Stimulated activated CD4-positive, alpha-beta T cell treated with anti-CD3 and anti-CD28 coated beads, Interleukin-1b, Interleukin-23, amount 100 ng/mL, for 4 hours (primary cell): Measurements from ENCODE around the gene NBAS.

Experiments
- DNase-seq, 2 donors: peaks; one replicate each; pipeline ENCODE4 v3.0.0-alpha.2; 2020; ENCODE audit warnings: low read depth in 2 of 2

The NBAS gene

DNA sequence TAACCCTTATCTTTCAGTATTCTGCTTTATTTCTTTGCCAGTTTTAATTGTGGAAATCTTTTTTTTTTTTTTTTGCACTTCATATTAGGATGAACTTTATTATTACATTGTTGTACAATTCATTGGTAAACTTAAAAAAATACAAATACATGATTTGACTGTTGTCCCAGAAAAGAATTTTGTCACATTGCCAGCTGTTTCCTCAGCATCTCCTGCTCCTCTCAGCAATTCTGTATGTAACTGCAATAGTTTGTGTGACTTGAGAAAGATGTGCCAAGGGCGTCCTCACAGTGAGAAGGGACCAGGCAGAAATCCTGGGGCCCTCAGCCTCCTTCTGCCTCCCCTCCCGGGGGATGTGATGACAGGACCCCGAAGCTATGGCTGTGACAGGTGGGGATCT lies 254.4 kb downstream of the NBAS start:
- DNase-seq, result no peak

DNA sequence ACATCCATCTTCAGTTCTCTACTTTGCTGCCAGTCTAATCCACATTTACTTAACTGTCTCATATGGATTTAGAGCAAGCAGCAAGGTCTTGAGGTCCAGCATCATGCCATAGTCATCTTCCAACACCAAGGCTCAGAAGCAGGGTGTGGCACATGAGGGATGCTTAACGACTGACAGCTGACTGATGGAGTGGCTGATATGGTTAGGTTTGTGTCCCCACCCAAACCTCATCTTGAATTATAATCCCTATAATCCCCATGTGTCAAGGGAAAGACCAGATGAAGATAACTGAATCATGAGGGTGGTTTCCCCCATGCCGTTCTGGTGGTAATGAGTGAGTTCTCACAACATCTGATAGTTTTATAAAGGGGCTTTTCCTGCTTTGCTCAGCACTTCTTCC lies 257.3 kb downstream of the NBAS start:
- DNase-seq, result no peak

DNA sequence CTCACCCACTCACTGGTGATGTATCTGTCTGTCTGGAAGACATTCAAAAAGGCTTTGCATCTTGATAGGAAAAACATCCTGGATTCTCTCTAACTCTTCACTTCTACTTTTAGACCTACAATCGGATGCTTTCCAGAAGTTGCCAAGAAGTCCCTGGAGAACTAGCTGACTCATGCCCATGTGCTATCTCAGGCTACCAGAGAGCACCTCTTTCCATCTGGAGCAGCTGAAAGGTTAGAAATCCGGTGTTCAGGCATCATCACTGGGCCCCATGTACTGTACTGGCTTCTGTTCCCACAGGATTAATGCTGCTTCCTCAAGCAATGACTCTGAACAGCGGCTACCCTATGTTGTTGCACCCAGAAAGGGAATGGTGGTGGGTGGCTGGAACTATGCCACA lies 259.0 kb downstream of the NBAS start:
- no peak for DNase-seq

DNA sequence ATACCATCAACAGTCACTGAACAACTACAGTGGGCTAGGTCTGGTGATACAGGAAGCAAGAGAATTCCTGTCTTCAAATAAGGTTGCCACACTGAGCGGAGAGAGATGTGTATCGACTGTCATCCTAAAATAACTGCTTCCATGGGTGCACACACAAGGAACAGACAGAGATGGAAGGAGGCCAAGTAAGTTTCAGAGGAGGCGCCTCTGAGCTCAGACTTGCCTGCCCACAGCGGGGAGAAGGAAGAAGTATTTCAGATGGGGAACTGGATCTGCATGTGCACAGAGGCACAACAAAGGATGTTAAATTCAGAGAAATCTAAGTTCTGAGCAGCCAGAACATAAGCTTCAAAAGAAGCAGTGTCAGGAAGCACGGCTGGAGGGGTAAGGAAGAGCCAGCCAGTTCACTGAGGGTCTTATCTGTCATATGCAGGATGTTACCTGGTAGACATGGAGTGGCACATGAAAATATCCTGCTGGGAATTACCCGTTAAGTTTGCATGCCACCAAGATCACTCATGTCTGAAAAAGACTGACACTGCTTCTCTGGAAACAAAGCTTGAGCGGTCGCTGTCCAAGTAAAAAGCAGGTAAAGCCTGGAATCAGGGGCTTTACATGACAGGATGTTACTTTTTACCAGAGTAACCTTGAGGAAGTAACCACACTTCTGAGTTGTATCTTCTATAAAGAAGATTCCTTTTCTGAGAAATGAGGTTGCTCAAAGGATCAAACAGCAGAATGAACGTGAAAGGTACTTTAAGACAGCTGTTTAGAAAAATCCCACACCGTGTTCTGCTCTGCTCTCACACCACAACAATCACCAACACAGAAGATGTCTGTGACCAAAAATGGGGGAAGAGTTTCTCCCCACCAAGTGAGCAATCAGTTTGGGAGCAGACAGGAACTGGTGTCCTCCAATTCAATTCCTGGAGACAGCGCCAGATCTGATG lies 260.2 kb downstream of the NBAS start:
- no peak for DNase-seq

DNA sequence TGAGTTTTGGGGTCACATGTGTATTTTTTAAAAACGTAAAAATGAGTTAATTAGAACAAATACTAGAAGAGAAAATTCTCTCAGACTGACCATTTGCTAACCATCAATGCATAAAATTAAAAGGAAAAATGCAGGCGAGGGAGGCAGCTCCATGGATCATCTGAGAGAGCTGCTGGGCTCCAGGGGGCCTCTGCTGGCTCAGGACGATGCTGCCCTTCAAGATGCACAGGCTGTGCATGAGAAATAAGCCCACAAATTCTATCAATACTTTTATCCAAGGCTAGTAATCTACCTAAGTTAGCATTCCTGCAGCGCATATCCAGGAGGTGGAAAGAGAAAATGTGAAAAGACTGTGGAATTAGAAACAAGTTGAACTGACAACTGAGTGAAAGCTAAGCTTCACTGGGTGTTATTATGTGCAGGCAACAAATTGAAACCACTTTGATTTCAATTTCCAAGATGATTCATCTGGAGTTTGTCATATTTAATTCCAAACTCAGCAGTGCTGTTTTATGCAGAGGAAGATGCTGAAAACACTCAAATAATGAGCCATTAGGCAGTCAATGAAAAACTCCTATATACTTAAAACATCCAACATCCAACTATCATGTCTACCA lies 261.1 kb downstream of the NBAS start:
- no peak for DNase-seq

DNA sequence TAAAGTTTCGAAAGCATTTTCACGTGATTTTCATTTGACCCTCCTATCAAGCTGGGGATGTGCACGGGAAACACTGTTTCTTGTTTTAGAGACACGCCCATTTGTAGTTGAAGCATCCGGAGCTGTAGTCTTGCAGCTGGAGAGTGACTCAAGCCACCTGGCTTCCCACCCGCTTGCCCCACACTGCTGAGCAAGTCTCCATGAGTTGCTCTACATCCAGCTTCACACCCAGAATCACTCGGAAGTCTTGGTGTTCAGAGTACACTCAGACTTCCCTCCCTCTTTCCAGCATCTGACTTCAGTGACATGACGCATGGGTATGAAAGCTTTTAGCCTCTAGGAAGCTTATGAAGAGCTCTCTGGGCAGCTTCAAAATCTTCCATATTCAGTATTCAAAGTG lies 262.4 kb downstream of the NBAS start:
- no peak for DNase-seq

DNA sequence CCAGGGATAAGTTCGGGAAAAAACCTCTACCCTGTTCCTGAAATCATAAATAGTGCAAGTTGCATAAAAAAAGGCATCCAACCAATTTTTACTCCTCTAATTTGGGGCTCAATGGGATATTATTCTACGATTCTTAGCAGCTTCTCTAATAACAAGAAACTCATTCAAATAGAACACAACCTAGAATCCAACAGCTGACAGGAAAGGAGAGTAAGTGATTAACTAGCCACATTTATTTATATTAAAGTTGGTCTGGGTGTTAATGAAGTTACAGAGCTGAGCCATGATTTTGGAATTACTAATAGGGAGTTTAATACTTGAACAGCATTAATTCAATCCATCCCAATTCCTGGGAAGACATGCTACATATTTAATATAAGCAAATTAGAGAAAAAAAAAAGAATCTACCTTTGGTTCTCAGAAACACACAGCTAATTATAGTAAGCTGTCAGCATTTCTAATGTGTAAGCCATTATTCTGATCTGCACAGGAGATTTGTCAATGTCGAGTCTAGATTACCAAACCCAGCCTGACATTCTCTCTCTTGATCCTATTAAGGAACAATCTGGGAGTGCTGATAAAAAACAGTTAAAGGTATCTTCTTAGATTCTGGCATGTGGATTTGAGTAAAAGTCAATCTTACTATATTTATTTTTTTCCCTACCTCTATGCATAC lies 267.7 kb downstream of the NBAS start:
- DNase-seq, result no peak

DNA sequence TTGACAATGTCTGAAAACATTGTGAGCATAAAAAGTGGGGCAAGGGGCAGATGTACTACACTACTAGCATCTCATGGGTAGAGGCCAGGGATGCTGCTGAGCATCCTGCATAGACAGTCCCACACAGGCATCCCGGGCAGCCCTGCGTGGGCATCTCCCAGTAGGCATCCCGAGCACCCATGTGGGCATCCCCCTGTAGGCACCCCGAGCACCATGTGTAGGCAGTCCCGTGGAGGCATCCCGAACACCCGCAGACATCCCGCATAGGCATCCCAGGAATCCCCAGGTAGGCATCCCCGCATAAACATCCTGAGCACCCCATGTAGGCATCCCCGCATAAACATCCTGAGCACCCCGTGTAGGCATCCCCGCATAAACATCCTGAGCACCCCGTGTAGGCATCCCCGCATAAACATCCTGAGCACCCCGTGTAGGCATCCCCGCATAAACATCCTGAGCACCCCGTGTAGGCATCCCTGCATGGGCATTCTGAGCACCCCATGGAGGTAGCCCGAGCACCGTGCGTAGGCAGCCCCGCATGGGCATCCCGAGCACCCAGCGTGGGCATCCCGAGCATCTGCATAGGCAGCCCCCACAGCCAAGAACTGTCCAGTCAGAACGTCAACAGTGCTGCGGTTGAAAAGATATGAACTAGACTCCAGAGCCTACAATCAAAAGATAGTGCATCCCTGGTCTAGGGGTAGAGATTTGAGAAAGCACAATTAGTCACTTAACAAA lies 273.5 kb downstream of the NBAS start:
- no peak for DNase-seq

DNA sequence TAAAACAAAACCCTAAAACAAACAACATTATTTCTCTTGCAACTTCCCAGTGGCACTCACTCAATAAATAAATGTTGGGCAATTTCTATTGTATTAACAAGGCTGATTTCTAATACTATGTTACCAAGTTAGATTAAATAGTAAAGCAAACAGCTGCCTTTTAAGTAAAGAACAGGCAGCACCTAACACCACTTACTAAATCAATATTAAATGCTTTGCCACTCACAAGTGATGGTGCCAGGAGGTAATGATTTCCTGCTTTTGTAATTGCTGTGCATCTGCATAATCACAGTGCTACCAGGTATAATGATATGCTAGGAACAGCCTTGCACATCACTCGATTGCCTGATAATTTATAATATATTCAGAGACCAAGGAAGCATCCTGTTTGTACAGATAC lies 276.5 kb downstream of the NBAS start:
- no peak for DNase-seq

DNA sequence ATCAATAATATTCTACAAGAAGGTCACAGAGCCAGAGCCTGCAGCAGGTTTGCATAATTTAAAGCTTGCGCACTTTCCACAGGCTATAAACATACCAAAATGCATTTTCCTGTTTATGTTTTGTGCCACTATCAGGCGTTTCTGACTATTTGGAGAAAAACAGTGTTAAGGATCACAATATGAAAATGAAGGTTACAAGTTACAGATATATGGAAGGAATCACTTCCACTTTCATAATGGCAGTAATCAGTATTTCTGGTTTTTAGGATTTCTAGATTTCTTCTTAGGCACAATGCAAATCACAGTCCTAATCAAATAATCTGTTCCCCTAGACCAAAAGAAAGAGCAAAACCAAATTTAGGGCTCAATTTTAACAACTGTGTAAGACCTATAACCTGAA lies 279.5 kb downstream of the NBAS start:
- no peak for DNase-seq

DNA sequence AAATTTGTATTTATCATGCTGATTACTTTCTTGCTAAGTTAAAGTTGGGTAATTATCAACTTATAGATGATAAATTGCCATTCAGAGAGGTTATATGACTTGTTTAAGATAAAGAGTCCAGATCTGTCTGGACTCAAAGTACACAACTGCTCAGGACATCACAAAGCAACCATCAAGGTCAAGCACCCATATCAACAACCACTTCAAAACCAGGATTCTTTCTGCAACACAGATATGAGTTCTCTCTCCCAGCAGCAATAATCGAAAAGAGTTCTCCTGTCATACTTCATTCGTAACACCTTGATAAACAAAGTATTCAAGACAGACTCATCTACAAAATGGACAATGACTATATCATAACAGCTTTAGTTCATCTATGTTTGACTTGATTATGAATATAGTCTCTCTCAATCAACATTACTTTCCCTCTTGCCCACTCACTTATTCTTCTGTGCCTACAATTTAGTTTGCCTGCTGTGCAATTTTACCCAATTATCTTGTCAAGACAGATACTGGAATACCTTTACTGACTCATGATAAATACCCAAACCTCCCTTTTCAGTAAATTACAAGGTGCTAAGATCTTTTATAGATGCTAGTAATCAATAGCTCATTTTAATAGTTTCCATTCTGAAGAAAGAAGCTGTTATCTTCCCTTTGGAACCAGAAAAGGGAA lies 281.8 kb downstream of the NBAS start:
- no peak for DNase-seq

DNA sequence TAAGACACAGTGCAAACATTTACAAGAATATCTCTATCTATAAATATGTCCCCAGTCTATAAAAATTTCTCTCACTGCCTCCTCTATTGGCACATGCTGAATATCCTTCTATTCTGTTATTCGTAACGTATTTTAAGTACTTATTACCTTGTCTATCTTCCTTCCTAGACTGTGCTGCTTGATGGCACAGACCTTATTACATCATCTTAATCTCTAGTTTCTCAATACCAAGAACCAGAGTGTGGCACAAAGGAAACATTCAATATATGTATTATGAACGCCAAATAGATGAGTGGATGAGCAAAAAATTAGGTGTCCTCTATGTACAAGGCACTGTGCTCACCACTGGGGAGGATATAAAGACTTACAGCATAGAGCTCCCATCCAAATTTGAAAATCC lies 282.8 kb downstream of the NBAS start:
- no peak for DNase-seq

DNA sequence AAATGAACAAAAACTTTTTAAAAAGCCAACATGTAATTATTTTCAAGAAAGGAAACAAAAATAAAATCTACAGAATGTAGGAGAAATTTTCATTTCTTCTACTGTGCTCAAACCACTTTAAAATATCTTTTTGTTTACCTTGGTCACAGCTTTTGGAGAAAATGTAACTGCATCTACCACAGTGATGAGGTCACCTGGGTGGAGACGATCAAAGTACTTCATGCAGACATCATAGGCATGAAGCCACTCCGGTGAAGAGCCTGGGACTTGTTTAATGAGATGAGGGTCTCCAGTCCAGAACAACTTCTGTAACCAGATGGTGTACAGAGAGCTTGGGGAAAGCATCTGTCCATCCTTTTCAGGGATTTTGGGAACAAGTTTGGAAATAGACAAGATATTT lies 285.8 kb downstream of the NBAS start:
- DNase-seq, result no peak

DNA sequence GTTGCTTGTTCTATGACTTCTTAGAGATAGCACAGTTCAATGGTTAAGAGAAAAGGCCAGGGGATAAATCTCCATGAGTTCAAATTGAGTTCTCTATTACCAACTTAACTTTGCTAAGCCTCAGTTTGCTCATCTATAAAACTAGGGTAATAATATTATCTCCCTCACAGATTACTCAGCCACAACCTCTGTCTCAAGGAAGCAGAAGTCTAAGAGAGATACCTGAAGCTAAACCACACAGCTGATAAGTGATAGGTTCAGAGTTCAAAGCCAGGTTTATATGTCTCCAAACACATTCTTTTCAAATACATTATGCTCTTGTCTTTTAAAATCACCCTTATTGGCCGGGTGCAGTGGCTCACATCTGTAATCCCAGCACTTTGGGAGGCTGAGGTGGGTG lies 287.7 kb downstream of the NBAS start:
- DNase-seq, result no peak

DNA sequence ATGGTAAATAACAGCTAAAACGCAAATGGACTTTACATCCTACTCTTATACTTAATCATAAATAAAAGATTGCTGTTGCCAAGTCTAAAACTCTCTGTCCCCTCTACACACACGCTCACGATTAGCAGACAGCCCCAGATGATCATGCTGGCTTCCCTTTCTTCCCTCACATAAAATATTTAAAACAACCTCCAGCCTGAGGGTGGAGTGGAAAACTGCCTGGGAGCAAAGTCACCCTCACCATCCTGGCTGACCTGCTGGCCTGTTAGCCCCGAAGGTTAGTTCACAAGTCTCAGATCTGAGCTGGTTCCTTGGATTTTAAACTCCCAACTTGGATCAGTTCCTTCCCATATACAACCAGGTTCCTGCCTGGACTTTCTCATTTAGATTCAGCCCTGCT lies 288.2 kb downstream of the NBAS start:
- DNase-seq, result no peak

DNA sequence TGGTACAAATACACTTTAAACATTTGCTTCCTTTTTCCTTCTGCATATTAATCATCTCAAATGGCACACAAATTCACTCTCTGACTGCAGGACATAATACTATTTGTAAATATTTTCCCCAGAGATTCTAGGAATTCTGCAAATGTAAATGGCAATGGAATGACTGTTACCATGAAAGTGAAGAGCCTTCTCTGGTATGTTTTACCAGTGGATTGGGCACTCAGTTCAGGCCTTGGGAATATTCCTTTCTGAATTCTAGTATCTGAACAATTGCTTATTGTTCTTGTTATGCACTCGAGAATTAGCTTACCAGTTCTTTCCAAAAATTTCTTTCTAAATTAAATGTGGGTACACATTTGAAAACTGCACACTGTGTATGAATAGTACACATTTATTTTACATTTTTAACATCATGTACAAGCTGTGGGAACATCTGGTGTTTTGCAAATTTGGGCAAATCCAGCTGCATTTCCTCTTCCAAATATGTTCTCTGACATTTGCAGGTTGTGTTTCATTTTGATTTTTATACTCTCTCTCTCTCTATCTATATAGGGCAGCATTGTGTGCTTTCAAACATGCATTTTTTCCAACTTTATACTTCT lies 289.1 kb downstream of the NBAS start:
- DNase-seq, result no peak

DNA sequence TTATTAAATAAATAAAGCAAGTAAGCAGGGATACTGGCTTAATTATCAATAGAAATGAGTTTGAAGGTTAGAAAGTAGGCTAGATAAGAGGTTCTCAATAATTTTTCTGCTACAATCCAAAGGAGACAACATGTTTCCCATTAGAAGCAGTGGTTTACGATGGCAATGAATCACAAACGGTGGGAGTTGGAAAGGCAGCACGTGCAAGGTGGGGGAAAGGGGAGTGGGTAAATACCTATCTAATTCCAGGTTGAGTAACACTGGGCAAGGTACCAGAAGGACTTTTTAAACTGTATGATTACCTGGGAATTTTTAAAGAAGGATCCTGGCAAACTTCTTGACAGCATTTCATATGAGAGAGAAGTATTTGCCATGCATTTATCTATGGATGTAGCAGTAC lies 289.9 kb downstream of the NBAS start:
- DNase-seq, result no peak

DNA sequence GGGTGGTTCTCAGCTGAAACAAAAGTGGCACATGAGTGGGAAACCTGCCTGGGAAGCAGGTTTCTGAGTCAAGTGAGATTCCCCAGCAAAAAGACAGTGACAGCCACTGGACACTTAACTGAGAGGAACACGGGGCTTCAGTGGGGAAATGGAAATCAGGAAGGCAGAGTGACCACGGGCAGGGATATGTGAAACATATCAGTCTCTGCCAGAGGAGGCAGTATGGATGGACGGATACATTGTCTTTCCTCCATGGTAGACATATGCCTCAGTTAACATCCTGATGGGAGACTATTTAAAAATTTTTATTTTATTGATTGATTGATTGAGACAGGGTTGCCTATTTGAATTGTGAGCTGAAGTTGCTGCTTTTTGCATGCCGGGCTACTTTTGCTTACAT lies 292.1 kb downstream of the NBAS start:
- no peak for DNase-seq

DNA sequence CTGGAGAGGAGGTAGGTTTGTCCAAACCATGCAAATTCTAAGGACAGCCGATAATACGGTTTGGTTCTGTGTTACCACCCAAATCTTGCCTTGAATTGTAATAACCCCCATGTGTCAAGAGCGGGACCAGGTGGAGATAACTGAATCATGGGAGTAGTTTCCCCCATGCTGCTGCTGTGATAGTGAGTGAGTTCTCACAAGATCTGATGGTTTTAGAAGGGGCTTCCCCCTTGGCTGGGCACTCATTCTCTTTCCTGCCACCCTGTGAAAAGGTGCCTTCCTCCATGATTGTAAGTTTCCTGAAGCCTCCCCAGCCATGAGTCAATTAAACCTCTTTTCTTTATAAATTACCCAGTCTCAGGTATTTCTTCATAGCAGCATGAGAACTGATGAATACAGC lies 295.2 kb downstream of the NBAS start:
- DNase-seq, result no peak

DNA sequence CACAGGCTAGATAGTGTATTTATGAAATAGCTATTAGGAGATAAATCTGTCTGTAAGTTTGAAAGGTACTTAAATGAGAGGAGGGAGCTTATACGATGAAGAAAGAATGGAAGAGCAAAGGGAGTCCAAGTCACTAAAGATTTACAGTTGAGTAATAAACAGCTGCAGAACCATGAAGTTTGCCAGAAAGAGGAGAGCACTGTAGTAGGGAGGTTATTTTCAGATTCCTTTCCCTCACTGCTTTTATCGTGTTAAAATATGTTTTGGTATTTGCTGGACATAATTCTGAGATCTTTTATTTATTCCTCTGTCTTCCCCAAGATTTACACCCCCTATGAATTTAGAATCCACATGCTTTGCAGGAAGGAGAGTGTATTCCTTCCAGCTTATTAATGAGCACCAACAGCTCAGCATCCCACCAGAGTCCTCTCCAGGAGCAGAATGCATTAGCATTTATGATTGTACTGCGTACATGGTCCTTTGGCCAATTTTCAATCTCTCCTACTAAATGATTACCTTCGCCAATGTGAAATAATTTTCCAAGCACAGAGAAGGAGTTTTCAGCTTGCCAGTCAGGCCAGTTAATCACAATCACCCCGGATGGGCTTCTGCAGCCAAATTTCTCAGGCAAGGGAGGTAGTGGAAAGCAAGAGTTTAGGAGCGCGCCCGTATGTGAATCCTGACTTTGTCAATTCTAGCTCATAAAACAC lies 297.0 kb downstream of the NBAS start:
- DNase-seq, result no peak

DNA sequence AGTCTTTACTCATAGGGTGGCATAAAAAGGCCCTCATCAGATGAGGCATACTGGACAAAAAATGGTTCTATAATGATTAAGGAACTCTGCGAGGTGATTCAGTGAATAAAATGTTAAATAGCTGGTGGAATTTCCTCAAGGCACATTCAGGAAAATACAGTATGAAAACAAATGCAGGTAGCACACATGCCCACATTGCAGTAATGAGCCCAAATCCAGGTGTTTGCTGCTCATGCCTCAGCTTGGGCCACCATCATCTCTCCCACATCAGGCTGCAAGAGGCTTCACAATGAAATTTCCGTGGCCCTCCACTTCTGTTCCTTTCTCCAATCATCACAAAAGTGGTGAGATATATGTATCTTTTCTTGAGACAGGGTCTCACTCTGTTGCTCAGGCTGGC lies 298.3 kb downstream of the NBAS start:
- no peak for DNase-seq
